Measurements from ENCODE around the gene TRMT6.

The TRMT6 gene

DNA sequence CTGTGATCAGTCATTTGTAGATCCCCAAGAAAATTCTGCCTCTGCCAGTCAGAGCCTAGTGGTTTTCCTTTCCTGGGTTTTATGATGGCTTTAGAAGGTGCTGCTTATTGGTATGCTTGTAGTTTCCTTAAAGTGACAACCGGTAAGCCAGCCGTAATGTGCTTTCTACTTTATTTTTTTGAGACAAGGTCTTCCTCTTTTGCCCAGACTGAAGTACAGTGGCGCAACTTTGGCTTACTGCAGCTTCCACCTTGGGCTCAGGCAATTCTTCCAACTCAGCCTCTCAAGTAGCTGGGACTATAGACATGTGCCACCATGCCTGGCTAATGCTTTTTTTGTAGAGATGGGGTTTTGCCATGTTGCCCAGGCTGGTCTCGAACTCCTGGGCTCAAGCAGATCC is 23.6 kb upstream of the TRMT6 start:
- TF ChIP-seq GATA3 (IDR thresholded peaks at IDR 0.05; ENCODE audit: low read depth, low read length) (no peak), GATA2 (IDR thresholded peaks at IDR 0.05; ENCODE audit: low read depth, low read length) (no peak)

DNA sequence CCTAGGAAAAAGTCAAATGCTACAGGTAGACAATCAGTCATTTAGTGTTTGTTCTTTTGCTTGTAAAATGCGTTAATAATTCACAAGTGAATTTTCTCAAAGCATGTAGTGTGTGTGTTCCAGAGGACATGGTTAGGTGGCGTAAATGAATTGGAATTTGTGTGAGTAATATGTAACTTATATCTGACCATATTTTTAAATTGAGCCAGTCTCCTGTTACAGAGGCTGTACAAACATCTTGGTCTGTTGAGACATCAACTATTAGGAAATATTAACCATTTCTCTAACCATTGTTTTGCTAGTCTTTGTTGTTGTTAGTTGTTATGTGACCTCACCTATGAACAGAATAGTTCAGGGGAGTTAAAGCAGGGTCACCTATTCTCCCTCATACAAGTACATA is 22.8 kb upstream of the TRMT6 start:
- TF ChIP-seq GATA2 (IDR thresholded peaks at IDR 0.05; ENCODE audit: low read depth, low read length) (no peak), GATA3 (IDR thresholded peaks at IDR 0.05; ENCODE audit: low read depth, low read length) (no peak)

DNA sequence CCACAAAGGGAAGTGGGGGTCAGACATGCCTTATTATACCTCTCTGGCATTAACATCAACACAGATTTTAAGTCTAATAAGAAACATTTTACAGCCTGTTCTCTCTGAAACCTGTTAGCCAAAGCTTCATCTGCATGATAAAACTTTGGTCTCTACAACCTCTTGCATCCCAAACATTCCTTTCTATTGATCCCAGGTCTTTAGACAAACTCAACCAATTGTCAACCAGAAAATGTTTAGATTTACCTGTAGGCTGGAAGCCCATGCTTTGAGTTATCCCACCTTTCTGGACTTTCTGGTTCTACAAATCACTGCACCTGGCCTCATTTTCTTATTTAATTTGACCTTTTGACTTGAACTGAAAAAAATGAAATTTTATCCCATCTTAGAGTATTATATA is 20.9 kb upstream of the TRMT6 start:
- TF ChIP-seq GATA2 (IDR thresholded peaks at IDR 0.05; ENCODE audit: low read depth, low read length) (no peak), GATA3 (IDR thresholded peaks at IDR 0.05; ENCODE audit: low read depth, low read length) (no peak)

DNA sequence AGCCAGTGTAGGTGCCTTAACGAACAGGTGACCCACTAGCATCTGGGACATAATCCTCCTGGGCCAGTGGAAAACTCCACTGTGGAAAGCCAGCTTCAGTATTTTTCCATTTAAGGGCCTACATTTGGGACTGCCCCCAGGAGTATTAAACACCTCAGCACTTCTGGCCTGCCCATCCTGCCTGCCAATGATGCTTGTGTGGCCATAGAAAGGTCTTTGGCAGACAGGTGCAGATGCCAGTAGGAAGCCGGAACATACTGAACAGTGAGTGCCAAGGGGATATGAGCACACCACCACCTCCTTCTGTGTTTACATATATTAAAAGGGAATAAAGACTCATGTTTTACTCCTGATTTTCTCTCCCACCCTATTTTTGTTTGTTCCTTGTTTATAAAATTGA is 20.0 kb upstream of the TRMT6 start:
- TF ChIP-seq GATA2 (IDR thresholded peaks at IDR 0.05; ENCODE audit: low read depth, low read length) (no peak), GATA3 (IDR thresholded peaks at IDR 0.05; ENCODE audit: low read depth, low read length) (no peak)

DNA sequence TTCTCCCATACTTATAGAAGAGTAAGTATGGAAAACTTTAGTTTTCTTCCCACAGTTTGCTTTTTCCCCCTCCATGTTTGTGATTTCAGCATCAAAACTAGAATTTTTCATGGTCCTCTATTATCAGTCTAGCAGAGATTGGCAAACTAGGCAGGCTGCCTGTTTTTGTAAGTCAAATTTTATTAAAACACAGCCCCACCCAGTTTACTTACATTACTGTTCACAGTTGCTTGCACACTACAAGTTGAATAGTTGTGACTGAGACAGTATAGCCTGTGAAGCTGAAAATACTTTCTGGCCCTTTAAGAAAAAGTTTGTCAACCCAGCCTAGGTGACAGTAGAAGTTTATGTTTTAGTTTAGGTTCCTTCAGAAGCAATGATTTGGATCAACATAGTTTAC is 19.6 kb upstream of the TRMT6 start:
- TF ChIP-seq GATA2 (IDR thresholded peaks at IDR 0.05; ENCODE audit: low read depth, low read length) (no peak), GATA3 (IDR thresholded peaks at IDR 0.05; ENCODE audit: low read depth, low read length) (no peak)

DNA sequence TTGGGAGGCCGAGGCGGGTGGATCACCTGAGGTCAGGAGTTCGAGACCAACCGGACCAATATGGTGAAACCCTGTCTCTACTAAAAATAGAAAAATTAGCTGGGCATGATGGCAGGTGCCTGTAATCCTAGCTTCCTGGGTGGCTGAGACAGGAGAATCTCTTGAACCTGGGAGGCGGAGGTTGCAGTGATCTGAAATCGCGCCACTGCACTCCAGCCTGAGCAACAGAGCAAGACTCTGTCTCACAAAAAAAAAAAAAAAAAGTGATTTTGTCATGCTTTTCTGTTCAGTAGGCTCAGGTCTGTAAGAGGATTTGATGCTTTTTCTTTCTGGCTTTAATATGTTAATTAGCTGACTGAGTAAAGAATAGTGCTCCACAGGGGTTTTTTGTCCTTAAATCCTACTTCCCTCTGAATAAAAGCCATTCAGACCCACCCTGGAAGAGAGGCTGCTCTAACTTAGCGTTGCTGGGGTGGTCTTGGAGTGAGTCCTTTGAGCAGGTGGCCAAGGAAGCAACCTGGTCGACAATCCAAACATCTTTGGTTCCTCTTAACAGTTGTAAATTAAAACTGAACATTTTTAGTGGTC is 19.1 kb upstream of the TRMT6 start:
- no peak for TF ChIP-seq GATA3 (IDR thresholded peaks at IDR 0.05; ENCODE audit: low read depth, low read length)
- TF ChIP-seq GATA2 (IDR thresholded peaks at IDR 0.05; ENCODE audit: low read depth, low read length) = no peak

DNA sequence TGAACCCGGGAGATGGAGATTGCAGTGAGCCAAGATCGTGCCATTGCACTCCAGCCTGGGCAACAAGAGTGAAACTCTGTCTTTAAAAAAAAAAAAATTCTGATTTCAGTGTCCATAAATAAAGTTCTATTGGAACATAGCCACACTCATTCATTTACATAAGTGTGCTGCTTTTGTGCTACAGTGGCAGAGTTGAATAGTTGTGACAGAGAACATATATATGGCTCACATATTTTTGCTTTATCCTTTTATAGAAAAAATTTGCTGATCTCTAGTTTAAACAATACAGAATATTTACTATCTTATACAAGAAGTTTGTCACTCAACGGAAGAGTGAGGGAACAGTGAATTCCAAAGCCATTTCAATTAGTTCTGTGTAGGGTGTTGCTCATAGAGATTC is 18.1 kb upstream of the TRMT6 start:
- TF ChIP-seq GATA2 (IDR thresholded peaks at IDR 0.05; ENCODE audit: low read depth, low read length) (no peak), GATA3 (IDR thresholded peaks at IDR 0.05; ENCODE audit: low read depth, low read length) (no peak)

DNA sequence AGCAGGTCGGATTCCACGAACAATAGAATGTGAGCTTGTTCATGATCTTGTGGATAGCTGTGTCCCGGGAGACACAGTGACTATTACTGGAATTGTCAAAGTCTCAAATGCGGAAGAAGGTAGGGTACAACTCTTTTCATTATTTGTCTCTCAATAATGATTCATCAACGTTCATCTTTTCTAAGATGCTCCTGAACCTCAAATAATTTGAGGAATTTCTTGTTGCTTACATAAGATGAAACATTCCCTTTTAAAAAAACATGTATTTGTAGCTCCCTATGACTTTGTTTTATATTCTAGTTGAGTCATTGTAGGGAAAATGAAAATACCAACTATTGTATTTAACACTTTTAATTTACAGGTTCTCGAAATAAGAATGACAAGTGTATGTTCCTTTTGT is 17.1 kb upstream of the TRMT6 start:
- TF ChIP-seq GATA3 (IDR thresholded peaks at IDR 0.05; ENCODE audit: low read depth, low read length) = no peak
- no peak for TF ChIP-seq GATA2 (IDR thresholded peaks at IDR 0.05; ENCODE audit: low read depth, low read length)

DNA sequence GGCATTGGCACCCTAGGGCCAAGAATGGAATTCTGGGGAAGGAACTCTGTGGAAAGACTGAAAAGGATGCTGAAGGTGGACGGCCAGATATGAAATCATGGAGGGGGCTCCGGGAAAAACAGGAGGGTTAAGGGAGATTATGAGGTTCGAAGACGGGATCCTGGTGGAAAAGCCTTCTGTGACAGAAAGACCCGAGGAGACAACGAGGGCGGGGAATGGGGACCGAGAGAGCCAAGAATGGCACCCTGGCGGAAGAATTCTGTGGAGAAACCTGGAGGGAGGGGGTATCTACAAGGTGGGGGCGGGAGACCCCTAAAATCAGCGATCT is 426 bp downstream of the TRMT6 start:
- no peak for TF ChIP-seq GATA3 (IDR thresholded peaks at IDR 0.05; ENCODE audit: low read depth, low read length)

DNA sequence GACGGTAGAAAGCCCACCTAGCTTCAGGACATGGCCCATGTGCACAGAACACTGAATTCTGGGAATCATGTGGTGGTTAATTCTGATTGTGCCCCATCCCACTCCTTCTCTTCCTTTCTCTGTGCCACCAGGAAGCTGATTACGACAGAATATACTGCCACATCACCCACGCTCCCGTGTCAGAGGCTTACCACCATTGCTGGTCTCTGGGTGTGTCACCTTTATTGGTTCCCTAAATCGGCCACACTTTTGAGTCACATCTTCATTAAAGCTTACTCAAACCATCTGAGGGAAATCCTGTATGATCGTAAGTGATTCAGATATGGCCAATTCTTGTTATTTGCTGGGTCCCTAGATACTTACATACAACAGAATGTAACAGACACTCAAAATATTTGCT is 3.1 kb downstream of the TRMT6 start:
- TF ChIP-seq GATA2 (IDR thresholded peaks at IDR 0.05; ENCODE audit: low read depth, low read length) (no peak), GATA3 (IDR thresholded peaks at IDR 0.05; ENCODE audit: low read depth, low read length) (no peak)

DNA sequence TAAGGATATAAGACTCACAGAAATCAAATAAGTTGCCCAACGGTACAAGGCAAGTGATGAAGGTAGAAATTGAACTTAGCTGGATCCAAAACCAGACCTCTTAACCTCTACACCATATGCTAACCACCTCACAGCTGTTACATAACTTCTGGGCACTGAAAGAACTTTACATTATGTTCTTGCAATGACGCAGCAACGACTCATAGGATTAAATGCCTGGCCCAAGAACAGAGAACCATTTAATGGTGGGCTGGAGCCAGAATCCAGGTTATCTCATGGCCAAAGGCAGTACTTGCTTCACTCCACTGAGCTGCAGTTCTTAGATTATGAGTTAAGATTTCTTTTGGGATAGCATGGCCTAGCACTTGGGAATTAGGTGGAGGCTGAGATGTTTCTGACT is 4.4 kb downstream of the TRMT6 start:
- TF ChIP-seq GATA3 (IDR thresholded peaks at IDR 0.05; ENCODE audit: low read depth, low read length) (no peak), GATA2 (IDR thresholded peaks at IDR 0.05; ENCODE audit: low read depth, low read length) (no peak)

DNA sequence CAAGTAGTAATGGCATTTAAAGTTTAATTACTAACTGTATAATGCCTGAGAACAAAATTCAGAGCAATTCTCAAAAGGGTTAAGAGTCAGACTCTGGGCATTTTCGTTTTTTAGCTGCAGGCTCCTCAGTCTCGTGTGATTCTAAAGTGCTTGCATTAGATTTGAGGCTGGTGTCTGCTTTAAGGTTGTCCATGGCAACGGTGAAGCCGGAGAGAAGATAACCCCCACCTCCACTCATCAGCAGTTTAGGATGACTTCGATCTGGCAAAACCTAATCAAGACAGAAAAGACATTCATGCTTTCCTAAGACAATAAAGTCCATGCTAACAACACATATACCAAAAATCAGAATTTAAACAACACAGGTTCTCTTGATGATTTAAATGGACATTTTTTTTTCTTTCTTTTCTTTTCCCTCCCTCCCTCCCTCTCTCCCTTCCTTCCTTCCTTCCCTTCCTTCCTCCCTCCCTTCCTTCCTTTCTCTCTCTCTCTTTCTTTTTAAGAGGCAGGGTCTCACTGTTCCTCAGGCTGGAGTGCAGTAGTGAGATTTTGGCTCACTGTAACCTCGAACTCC is 11.8 kb downstream of the TRMT6 start:
- no peak for TF ChIP-seq GATA3 (IDR thresholded peaks at IDR 0.05; ENCODE audit: low read depth, low read length)
- no peak for TF ChIP-seq GATA2 (IDR thresholded peaks at IDR 0.05; ENCODE audit: low read depth, low read length)

DNA sequence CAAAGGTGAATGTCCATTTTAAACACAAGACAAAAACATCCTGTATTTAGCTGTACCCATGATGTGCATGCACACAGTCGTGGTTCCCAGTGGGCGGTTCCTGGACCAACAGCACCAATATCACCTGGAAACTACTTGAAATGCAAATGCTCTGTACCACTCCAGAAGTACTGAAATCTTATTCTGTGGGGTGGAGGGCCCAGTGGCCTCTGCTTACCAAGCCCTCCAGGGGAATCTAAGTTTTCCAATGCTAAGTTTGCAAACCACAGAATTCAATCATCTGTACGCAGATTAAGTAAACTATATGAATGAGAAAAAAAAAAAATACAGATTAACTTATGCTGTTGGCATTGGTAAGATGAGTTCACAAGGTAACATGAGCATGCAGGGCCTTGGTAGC is 14.1 kb downstream of the TRMT6 start:
- TF ChIP-seq GATA2 (IDR thresholded peaks at IDR 0.05; ENCODE audit: low read depth, low read length) = no peak
- TF ChIP-seq GATA3 (IDR thresholded peaks at IDR 0.05; ENCODE audit: low read depth, low read length) = no peak

DNA sequence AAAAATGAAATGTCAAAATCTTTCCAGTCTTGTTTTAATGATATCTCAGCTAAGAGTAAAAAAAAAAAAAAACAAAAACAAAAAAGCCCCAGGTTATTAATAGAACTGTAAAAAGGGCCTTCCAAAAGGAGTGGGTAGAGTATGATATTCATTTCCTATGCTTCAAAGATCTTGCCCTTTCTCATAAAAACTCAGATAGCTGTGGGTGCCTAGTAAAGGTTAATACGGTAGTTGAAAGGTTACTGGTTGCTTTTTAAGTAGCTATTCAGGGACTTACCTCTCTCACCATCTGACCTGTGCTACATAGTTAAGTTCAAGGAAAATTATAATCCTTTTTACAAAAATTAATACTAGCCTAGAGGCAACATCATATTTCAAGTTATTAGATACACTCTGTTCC is 14.9 kb downstream of the TRMT6 start:
- TF ChIP-seq GATA2 (IDR thresholded peaks at IDR 0.05; ENCODE audit: low read depth, low read length) = no peak
- TF ChIP-seq GATA3 (IDR thresholded peaks at IDR 0.05; ENCODE audit: low read depth, low read length) = no peak

DNA sequence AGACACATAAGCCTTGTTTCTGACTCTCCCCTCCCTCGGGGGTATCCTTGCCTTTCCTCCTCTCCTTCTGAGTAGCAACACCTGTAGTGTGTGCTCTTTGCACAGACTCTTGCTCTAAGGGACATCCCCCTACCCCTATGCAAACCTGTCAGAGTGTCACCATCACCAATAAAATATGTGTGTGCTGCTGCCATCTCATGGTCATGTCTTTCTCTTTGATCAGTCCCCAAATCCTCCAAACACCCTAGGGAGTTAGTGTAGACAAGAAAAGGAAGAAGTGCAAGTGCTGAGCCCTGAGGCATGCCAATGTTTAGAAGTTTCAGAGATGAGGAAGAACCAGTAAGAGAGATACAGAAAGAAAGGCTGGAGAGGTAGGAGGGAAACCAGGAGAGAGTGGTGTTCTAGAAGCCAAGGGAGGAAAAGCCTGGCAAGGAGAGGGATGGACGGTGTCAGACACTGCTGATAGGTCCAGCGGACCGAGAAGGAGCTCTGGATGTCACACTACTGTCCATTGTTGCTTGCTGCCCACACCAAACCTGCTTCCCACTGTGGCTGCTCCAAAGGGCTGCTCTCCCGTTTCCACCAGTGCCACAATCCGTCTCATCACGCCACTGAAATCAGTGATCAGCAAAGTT is 16.4 kb downstream of the TRMT6 start:
- TF ChIP-seq GATA3 (IDR thresholded peaks at IDR 0.05; ENCODE audit: low read depth, low read length) (no peak), GATA2 (IDR thresholded peaks at IDR 0.05; ENCODE audit: low read depth, low read length) (no peak)

DNA sequence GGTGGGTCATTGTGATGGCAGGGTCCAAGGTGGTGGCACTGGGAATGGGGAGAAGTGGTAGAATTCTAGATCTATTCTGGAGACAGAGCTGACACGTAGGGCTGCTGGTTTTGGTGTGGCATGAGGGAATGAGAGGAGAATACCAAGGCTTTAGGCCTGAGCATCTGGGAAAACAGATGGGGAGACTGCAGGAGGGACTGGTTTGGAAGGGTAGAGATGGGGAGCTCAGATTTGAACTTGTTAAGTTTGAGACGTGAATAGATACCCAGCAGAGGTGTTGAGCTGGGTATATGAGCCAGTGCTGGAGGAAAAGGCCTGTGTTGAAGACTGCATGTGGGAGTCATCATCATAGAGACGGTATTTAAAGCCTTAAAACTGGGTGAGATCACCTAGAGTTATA is 17.5 kb downstream of the TRMT6 start:
- no peak for TF ChIP-seq GATA2 (IDR thresholded peaks at IDR 0.05; ENCODE audit: low read depth, low read length)
- no peak for TF ChIP-seq GATA3 (IDR thresholded peaks at IDR 0.05; ENCODE audit: low read depth, low read length)
